K562 (cell line): ENCODE results near the gene EMILIN1. TPM values are rescaled to one million over a fixed set of nuclear protein-coding genes. Genes with fewer than 3 reads are reported as not detected.

Source experiments
- BDP1 ChIP-seq: IDR thresholded peaks from 3 replicates; pipeline ENCODE4 v1.6.1; 2011; ENCODE audit not compliant: insufficient read length, insufficient read depth
- BRF2 ChIP-seq: IDR thresholded peaks from 3 replicates; pipeline ENCODE4 v1.6.1; 2011; ENCODE audit warnings: borderline replicate concordance, mild to moderate bottlenecking; ENCODE audit not compliant: insufficient read length, insufficient read depth
- C11orf30 ChIP-seq: fragments of 450-650 bp; IDR thresholded peaks from 2 replicates; pipeline ENCODE4 v1.6.1; 2016; ENCODE audit warnings: low read depth, mild to moderate bottlenecking
- CREB3L1 ChIP-seq: fragments of 450-650 bp; IDR thresholded peaks from 2 replicates; pipeline ENCODE4 v1.6.1; 2014; ENCODE audit warnings: low read depth, mild to moderate bottlenecking, moderate library complexity, borderline replicate concordance
- CXXC5 ChIP-seq: fragments of 250-450 bp; sonication (Bioruptor Pico); IDR thresholded peaks from 2 replicates; pipeline ENCODE4 v1.8.0; 2022; ENCODE audit warnings: inconsistent platforms, mild to moderate bottlenecking, moderate library complexity
- FOXA1 ChIP-seq: fragments of 450-650 bp; IDR thresholded peaks from 2 replicates; pipeline ENCODE4 v1.6.1; 2016; ENCODE audit warnings: mild to moderate bottlenecking, borderline replicate concordance
- FOXK1 ChIP-seq: sonication (generic); formaldehyde crosslinking; IDR thresholded peaks from 2 replicates; pipeline ENCODE4 v1.8.0; 2022; ENCODE audit warnings: missing genetic modification reagents, mild to moderate bottlenecking, borderline replicate concordance
- KAT8 ChIP-seq: fragments of 450-650 bp; IDR thresholded peaks from 2 replicates; pipeline ENCODE4 v1.6.1; 2016; ENCODE audit warnings: low read depth, mild to moderate bottlenecking
- NBN ChIP-seq: fragments of 450-650 bp; IDR thresholded peaks from 2 replicates; pipeline ENCODE4 v1.6.1; 2016; ENCODE audit warnings: low read depth, mild to moderate bottlenecking
- PATZ1 ChIP-seq: fragments of 250-450 bp; sonication (Bioruptor Pico); IDR thresholded peaks from 2 replicates; pipeline ENCODE4 v1.5.0; 2020; ENCODE audit warnings: mild to moderate bottlenecking, borderline replicate concordance
- POLR2G ChIP-seq: fragments of 200-400 bp; formaldehyde crosslinking; IDR thresholded peaks from 2 replicates; pipeline ENCODE4 v1.6.1; 2017; ENCODE audit warnings: low read depth, mild to moderate bottlenecking, antibody characterized with exemption, low read length, moderate library complexity
- SMAD1 ChIP-seq: fragments of 150-350 bp; IDR thresholded peaks from 2 replicates; pipeline ENCODE4 v1.6.1; 2014; ENCODE audit warnings: low read length, low read depth; ENCODE audit not compliant: partially characterized antibody
- SRF ChIP-seq, 2 experiments: fragments of 250-450, 450-650 bp in 1 of 2; sonication (Bioruptor Pico) in 1 of 2; sonication (generic) in 1 of 2; formaldehyde crosslinking; IDR thresholded peaks; 2 replicates each; pipeline versions ENCODE4 v1.5.0 to v1.5.1; 2020 to 2022; ENCODE audit warnings: mild to moderate bottlenecking in 1 of 2, missing genetic modification reagents in 1 of 2
- ZNF143 ChIP-seq: sonication (generic); formaldehyde crosslinking; IDR thresholded peaks from 2 replicates; pipeline ENCODE4 v1.9.0; 2022; ENCODE audit warnings: mild to moderate bottlenecking, missing genetic modification reagents
- ZNF253 ChIP-seq: fragments of 250-450 bp; sonication (Bioruptor Pico); conservative IDR thresholded peaks from 2 replicates; pipeline ENCODE4 v1.6.1; 2021; ENCODE audit warnings: mild to moderate bottlenecking
- ZNF277 ChIP-seq: fragments of 250-450 bp; sonication (Bioruptor Pico); IDR thresholded peaks from 2 replicates; pipeline ENCODE4 v1.8.0; 2022; ENCODE audit warnings: inconsistent platforms, mild to moderate bottlenecking, moderate library complexity, borderline replicate concordance
- ZNF655 ChIP-seq: fragments of 250-450 bp; sonication (Bioruptor Pico); IDR thresholded peaks from 2 replicates; pipeline ENCODE4 v1.5.0; 2021
- polyA plus RNA-seq, 8 experiments: library from polyadenylated mRNA; depleted of rRNA in 4 of 8; stranded (reverse) in 5 of 8; unstranded in 3 of 8; fragments of >200 nt; fragmentation: Nextera tagmentation in 2 of 8; fragmentation: Illumina TruSeq in 1 of 8; extraction: Ambion mirVana in 2 of 8; extraction: Trizol in 1 of 8; gene quantifications; 2 replicates each; pipeline versions ENCODE4 v1.2.1 to v1.2.3, GENCODE V29; 2011 to 2014; ENCODE audit warnings: inconsistent platforms in 1 of 8, missing spikeins in 1 of 8
- total RNA-seq, 7 experiments: library from RNA; depleted of rRNA in 6 of 7; stranded (reverse); fragments of >200 nt in 6 of 7; fragmentation: Illumina TruSeq in 2 of 7; extraction: Trizol in 2 of 7; gene quantifications; 2 replicates each; pipeline versions ENCODE4 v1.2.1 to v1.2.3, GENCODE V29; 2011 to 2021; ENCODE audit warnings: low replicate concordance in 1 of 7

The EMILIN1 gene
- total and polyA plus RNA-seq, 9 of the 15 experiments (the other 6 are each of a cell fraction or from before 2014, with no cell fraction given): 0.04 to 2.7 (median 0.54) TPM; not detected in 2

GRCh38 chr2:27133905-27134780 is 55.7 kb downstream of the EMILIN1 start, which contains the start of gene PREB (continued):
- TF ChIP-seq ZNF655 (CRISPR knock-in tag) (no peak), BDP1 (no peak), CREB3L1 (peak; percentile 74; the same call in 1 of the 2 replicates), KAT8 (no peak), CXXC5 (CRISPR knock-in tag) (peak; percentile 86), POLR2G (peak; percentile 90), NBN (no peak), ZNF277 (no peak), SMAD1 (no peak), BRF2 (no peak), FOXK1 (CRISPR knock-in tag) (no peak; the same call in 1 of the 2 replicates), ZNF143 (0 out of 2 replicates have a peak, but pooled peaks have one; percentile 42), PATZ1 (CRISPR knock-in tag) (no peak), ZNF253 (CRISPR knock-in tag) (no peak), SRF (CRISPR knock-in tag; IDR thresholded peaks at IDR 0.05) (no peak; a peak in 1 of 4 replicates), C11orf30 (no peak; the same call in 1 of the 2 replicates), FOXA1 (no peak)
